GM12872 (cell line): Measurements from ENCODE around the gene BCL11A.

ENCODE experiments used
- CTCF ChIP-seq: IDR thresholded peaks from 3 replicates; pipeline ENCODE4 v1.5.1; 2011; ENCODE audit warnings: low read depth, mild to moderate bottlenecking, low read length, moderate library complexity; ENCODE audit not compliant: insufficient read depth

Gene BCL11A

GRCh38 chr2:60553495-60554073 lies at the start of gene BCL11A:
Gene BCL11A, minus strand, starts transcription at chr2:60553654. Its CDS starts 384 bp downstream, at chr2:60553270.
- TF ChIP-seq CTCF: no peak

DNA sequence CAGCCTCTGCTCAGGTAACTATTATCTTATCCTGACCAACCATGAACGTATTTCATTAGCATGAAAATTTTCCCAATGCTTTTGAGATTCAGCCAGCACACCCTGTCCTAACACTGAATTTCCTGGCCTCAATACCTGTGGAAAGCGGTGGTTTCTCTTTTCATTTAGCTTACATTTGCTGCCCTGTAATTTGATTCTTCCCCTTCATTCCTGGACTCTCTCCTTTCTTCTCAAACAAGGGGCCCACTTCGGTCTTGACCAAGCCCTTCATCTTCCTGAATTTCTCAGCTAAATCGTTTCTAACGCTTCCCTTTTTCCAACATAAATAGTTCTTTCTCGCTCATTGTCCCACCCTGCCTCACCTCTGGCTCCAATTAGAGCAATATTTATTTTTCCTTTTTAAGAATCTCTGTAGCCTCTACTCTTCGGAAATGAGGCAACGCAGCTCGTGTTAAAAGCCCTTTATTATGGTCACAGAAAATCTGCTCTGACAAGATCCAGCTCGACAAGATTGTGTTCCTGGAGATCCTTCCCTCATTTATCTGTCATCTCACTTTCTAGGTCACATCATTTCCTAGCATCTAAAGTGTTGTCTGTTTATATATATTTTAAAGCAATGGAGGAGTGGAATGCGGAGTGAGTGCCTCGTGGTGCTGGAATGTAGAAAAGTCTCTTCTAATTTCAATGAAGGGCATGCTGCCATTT lies 49.5 kb upstream of the BCL11A start:
- TF ChIP-seq CTCF: no peak

GRCh38 chr2:60602388-60602787 lies 48.9 kb upstream of the BCL11A start:
- no peak for TF ChIP-seq CTCF

DNA sequence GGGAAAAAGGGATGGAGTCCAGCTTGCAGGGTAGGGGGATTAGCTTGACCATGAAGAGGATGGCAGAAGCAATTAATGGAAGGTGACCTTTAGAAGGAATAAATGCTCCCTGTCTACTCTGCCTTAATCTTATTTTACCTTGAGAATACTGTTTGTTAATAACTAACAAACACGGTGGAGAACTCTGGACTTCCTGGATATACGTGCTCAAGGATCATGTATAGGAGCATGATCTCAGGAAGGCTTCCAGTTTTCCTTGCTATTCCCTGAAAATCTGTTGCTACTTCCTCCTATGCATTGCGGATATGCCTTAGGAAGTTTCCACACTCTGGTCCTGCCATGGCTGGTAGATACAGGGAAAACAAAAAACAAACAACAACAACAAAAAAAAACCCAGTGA lies 44.8 kb upstream of the BCL11A start:
- TF ChIP-seq CTCF: no peak

DNA sequence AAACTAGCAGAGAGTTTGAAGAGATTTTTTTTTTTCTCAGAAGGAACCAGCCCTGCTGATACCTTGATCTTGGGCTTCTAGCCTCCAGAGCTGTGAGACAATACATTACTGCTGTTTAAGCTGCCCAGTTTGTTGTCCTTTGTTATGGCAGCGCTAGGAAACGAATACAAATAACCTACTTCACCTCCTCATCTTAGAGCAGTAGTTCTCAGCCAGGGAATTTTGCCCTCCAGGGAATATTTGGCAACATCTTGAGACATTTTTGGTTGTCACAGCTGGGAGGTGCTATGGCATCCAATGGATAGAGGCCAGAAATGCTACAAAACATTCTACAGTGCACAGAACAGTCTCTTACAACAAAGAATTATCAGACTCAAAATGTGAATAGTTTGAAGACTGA lies 43.9 kb upstream of the BCL11A start:
- no peak for TF ChIP-seq CTCF

GRCh38 chr2:60596411-60596810 lies 43.0 kb upstream of the BCL11A start:
- no peak for TF ChIP-seq CTCF

DNA sequence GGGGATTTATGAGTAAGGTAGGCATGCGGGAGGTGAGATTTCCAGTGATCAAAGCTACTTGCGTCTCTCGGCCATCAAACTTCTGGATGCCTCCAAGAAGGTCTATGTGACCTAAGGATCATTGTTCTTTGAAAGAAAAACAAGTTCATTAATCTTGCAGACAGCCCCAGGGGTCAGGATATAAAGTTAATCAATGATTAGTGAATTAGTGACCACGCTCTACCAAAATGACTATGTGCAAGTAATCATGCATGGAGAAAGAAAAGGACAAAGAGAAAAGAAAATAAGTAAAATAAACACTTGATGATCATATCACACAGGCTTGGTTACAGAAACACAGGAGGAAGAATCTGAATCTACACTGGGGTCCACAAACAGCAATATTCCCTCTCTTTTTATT lies 42.5 kb upstream of the BCL11A start:
- no peak for TF ChIP-seq CTCF
